Muscle of back (tissue), 13 donors: ENCODE measurements around the gene FGD4. TPM values are rescaled to one million over a fixed set of nuclear protein-coding genes. Genes with fewer than 3 reads are reported as not detected.

Experiments used
- DNase-seq, 3 donors: peaks; one replicate each; pipeline versions ENCODE4 v3.0.0 to v3.0.0-alpha.2; 2013
- long read RNA-seq, 9 donors: transcript quantifications; one replicate each; lab custom pipeline, GENCODE V29; 2026
- polyA plus RNA-seq, 10 donors: library from polyadenylated mRNA; unstranded; fragments of 120-200 nt; gene quantifications; one replicate each; pipeline ENCODE4 v1.2.1, GENCODE V29; 2013; ENCODE audit not compliant: insufficient read length in 10 of 10

FGD4 gene
- 10 to 100 TPM; 11.0 to 28.4 (median 21.3) TPM for polyA plus RNA-seq
- long read RNA-seq, donor 1, partial matches to known transcripts, result 0 of 2 reads
- long read RNA-seq, donor 1, other reads (novel, unspliced or antisense), result 0 of 2 reads
- long read RNA-seq, donor 2, full-length matches to known transcripts, result 1 of 1 reads
- long read RNA-seq, donor 2, partial matches to known transcripts, result 0 of 1 reads
- long read RNA-seq, donor 2, other reads (novel, unspliced or antisense), result 0 of 1 reads
- long read RNA-seq, donor 3, result 0 reads
- long read RNA-seq, donor 4, partial matches to known transcripts, result 0 of 1 reads
- long read RNA-seq, donor 4, other reads (novel, unspliced or antisense), result 0 of 1 reads
- long read RNA-seq, donor 5, partial matches to known transcripts, result 0 of 3 reads
- long read RNA-seq, donor 5, other reads (novel, unspliced or antisense), result 0 of 3 reads
- long read RNA-seq, donor 6, partial matches to known transcripts, result 0 of 4 reads
- long read RNA-seq, donor 6, other reads (novel, unspliced or antisense), result 0 of 4 reads
- long read RNA-seq, donor 7, full-length matches to known transcripts, result 3 of 3 reads
- long read RNA-seq, donor 7, partial matches to known transcripts, result 0 of 3 reads
- long read RNA-seq, donor 7, other reads (novel, unspliced or antisense), result 0 of 3 reads
- long read RNA-seq, donor 8, partial matches to known transcripts, result 0 of 3 reads
- long read RNA-seq, donor 8, other reads (novel, unspliced or antisense), result 0 of 3 reads
- long read RNA-seq, donor 9, result 0 reads

DNA sequence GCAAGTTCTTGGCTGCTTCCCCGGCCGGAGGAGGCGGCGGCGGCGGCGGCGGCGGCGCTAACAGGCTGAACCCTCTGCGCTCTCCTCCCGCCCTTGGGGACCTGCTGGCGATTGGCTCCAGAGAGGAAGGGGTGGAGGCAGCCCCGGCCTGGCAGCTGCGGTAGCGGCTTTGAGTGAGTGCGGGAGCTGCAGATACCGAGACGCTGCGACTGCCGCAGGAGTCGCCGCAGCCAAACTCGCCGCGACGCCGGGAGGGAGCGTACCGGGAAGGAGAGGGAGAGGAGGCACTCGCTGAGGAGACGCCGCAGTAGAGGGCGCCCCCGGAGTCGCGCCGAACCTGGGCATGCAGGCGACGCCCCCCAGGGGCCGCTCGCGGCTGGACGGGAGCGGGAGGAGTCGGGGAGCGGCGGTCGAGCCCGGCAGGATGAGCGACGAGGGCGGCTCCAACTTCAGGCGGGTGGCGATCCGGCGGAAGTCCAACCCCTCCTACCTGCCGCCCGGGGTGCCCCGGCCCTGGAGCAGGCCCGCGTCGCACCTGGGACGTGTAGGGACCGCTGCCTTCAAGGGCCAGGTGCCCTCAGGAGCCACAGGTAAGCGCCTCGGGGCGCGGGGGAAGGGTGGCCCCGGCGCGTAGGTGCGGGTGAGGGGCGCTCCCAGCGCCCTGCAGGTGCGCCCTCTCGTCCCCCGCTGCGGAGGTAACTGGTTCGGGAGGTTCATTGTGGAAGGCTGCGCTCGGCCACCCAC lies at the start of gene FGD4:
FGD4 (plus strand) TSS at position 189 of the 744 bp plus-strand sequence.
- peak; percentile 52 to 85 (median 62) for DNase-seq

DNA sequence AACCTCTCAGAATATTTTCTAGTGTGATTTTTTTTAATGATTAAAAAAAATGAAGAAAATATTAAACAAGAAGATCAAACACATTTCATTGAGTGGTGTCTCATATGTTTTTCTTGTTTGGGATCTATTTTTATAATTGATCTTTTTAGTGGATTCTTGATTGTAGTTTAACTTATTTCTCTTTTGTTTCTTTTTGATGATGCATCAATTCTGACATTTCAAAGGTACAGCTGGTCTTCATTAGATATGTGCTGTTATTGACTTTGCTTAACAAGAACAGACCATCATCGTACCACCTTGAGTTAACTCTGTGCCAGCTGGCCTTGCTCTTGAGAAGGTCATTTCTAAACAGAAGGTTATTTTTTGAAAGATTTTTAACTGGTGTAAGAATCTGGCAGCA lies 45.8 kb upstream of the FGD4 start:
- DNase-seq, result no peak

DNA sequence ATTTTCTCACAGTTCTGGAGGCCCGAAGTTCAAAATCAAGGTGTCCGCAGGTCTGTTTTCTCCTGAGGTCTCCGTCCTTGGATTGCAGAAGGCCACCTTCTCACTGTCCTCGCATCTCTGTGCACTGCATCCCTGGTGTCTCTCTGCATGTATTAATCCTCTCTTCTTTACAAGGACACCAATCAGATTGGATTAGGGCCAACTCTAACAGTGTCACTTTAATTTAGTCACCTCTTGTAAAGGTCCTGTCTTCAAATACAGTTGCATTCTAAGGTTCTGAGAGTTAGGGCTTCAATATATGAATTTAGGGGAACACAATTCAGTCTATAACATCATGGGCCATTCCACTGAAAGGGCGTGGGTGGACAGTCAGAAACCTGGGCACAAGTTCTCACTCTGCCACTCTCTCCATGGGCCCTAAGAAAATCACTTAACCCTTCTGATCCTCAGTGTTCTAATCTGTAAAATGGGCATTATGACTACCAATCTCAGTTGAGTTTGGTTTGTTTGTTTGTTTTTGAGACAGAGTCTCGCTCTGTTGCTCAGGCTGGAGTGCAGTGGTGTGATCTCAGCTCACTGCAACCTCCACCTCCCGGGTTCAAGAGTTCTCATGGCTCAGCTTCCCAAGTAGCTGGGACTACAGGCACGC lies 41.6 kb upstream of the FGD4 start:
- DNase-seq, result no peak

DNA sequence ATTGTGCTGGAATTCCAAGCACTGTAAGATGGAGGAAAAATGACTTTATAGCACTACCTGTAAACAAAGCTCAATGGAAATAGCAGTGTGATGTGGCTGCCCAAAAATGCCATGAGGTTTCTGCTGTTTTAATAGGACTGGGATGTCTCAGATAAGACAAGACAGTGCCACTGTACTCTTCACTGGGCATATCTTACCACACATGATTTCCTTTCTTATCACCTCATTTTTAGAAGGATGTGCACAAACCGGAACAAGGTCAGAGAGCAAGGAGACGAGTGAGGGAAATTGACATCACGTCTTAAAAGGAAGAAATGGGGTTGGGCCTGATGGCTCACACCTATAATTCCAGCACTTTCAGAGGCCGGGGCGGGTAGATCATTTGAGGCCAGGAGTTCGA lies 38.4 kb upstream of the FGD4 start:
- DNase-seq, result no peak

DNA sequence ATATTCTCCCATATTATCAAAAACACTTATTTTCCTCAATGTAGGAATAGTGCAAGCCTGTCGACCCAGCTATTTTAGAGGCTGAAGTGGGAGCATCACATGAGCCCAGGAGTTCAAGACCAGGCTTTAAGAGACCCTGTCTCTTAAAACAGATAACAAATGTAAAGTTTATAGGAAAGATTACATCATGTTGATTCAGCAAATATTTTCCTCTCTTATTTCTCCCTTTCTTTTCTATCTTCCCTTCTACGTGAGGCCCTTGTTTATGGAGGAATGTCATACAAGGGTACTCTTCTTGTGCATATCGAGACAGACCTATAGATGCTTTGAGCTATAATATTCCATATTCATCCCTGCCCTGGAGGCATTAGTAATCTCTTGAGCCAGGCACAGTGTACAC lies 36.5 kb upstream of the FGD4 start:
- DNase-seq, result no peak

DNA sequence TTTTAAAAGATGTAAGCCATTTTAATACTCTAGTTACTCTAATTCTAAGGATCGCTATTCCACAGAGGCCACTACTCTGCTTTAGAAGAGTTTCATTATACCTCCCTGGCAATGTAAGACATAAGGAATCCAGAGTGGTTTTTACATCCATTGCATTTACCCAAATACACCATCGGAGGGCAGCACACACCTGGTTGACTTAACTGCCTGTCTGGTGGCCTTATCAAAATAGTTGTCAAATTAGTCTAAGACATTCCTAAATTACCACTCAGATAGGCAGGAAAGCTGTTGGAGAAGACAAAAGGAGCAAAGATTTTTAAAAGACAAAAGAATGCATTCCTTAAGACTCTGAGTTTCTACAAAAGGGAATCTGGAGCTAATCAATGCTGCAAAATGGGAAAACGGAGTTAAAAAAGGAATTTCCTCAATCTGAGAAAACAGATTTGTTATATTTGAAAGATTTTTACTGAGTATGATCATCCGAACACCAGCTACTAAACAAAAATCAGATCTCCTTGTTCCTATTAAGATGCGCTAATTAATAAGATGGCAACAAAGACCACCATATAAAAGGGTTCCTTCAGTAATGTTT lies 33.8 kb upstream of the FGD4 start:
- DNase-seq, result peak; percentile 47 to 63 (median 59)

DNA sequence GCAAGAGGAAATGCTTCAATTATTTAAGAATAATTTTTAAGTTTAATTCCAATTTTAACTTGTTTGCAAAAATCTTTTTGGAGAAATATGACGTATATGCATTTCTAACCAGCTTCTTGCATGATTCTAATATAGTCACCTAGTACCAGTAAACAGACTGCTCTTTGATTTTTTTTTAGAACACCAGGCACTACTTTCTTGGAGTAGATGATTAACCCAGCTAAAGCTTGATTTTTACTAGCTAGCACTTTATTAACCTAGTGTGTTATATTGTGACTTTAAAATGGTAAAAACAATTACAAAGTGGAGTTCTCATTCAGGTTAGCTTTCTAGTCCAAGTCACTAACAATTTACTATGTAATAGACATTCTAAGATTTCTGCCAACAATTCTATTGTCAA lies 32.6 kb upstream of the FGD4 start:
- DNase-seq, result no peak

DNA sequence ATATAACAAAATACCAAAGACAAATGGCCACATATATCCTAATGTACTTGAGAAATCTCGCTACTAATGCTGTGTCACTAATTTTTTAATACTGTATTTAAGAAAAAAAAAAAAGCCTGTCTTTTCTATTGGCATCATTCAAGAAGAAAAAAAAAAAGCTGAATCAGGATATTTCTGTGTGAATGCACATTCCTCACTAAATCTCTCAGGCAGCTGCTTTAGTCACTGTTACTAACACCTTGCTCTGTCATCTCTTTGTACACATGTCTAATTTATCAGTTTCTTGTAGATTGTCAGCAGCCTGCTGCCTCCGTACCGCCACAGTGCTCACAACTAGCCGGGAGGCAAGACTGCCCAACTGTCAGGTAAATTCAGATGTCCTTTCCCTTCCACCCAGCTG lies 32.0 kb upstream of the FGD4 start:
- no peak for DNase-seq

DNA sequence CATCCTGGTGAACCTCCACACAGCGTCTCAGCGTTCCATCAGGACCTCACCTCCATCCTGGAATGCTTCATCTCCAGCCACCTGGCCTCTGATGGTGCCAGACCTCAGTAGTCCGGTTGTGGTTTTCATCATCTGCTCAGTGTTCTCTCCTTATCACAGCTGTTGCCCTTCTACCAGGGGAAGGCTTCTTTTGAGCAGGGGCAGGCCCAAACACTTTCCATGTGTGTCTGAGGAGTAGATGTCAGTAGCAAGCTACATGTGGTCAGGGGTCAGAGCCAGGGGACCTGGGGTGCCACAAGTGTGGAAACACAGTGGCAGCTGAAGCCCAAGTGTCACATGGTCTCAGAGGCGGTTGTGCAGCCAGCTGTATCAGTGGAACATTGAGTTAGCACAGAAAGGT lies 30.2 kb upstream of the FGD4 start:
- DNase-seq, result no peak

DNA sequence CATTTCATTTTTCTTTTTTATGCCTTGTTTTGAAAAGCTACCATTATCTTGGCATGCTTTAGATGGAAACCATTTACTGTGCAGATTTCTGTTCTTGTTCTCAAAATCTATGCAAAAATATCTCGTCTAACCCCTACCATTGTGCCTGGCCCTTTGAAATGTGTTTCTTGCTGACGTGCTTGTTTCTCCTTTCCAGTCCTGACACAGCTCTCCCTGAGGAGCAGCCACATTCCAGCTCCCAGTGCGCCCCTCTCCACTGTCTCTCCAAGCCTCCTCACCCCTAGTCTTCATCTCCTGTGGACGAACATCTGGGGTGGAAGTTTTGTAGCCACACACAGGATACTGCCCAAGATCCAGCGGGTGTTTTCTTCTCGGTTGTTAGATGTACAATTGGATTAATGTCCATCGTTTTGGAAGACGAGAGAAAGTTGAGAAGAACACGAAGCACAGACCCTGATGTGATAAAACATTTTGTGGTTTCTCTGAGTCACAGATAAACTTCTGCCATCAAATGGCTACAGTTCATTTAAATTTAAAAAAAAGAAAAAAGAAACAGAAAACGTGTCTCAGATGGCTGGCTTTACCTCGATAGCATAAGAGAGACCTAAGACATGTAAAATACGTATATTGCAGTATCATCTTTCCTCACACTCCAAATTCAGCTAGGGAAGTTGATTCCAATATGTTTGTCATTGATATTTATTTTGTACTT lies 21.9 kb upstream of the FGD4 start:
- no peak for DNase-seq

DNA sequence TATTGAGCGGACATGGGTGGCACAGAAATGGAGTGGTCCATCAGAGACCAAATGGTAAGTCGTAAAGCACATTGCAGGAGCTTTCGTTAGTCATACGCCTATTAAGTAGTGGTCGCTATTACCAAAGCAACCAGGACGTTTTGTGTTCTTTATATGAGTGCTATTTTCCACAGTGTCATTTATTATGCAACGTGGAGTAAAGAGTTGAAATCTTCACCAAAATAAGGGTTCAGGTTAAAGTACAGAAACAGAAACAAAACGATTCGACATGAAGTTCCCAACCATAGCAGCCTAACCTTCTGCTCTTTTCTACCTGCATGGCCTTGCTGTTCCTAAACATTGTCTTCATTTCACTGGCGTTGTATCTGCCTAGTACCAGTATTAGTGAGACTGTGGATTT lies 20.1 kb upstream of the FGD4 start:
- DNase-seq, result no peak

DNA sequence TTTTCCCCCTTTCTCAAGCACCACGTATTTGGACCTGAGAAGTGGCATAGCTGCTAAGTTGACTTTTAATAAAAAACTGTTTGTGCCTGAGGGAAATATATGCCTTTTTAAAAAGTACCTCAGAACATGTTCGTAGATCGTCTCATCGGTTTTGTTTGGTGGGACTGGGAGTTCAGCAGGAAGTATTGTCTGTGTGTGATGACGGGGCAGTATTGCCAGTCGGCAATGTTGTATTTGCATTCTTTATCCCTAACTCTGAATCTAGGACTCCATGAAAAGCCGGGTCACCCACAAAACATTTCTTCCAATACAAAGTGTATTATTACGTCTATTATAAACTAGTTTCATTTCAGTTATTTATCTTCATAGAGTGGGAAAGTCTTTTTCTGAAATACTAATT lies 19.7 kb upstream of the FGD4 start:
- DNase-seq, result no peak

DNA sequence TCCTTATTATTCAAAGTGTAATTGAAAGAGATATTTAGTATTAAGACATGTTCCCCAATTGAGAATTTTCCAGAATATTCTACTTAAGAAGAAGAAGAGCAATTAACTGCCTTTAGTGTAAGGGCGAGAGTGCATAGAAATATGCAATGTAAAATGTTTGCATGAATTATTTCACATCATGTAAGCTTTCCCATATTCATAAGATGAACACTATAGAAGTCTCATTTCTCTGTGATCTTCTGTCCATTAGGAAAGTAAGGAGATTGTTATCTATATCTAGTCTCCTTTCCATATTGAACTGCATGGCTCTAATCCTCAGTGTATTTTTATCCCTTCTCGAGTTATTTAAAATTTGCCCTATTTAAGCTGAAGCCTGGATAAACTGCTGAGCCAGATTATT lies 17.1 kb upstream of the FGD4 start:
- DNase-seq, result no peak

DNA sequence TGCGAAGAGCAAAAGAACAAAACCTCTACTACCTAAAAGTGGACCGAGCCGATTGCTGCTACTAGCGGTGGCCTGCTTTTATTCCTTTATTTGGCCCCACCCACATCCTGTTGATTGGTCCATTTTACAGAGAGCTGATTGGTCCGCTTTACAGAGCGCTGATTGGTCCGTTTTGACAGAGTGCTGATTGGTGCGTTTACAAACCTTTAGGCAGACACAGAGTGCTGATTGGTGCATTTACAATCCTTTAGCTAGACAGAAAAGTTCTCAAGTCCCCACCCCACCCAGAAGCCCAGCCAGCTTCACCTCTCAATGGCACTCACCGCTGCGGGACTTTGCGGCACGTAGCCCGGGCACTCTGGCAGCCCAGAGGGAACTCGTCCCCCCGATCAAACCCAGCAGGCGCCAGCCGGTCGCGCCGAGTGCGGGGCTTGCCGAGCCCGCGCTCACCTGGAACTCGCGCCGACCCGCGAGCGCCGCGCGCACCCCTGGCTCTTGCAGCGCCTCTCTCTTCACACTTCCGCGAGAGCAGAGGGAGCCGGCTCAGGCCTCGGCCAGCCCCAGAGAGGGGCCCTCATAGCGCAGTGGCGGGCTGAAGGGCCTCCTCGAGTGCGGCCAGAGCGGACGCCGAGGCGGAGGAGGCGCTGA lies 8.7 kb upstream of the FGD4 start:
- DNase-seq, result peak; percentile 3 to 50 (median 19)

DNA sequence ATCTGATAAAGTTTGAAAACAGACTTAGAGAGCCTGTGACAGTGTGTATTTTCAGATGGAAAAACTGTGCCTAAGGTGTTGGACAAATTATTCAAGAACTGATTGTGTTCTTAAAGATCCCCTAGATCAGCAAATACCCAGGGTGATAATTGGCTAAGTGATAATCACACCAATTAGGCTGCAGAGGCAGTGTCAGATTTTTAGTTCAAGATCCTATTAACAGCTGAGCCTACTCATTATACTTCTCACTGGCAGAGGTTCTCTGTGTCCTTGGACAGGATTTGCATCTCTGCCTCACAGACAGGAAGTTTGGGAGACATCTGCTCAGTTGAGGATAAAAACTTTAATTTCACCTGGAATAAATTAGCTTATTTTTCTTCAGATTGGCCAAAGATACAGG lies 4.3 kb upstream of the FGD4 start:
- no peak for DNase-seq

DNA sequence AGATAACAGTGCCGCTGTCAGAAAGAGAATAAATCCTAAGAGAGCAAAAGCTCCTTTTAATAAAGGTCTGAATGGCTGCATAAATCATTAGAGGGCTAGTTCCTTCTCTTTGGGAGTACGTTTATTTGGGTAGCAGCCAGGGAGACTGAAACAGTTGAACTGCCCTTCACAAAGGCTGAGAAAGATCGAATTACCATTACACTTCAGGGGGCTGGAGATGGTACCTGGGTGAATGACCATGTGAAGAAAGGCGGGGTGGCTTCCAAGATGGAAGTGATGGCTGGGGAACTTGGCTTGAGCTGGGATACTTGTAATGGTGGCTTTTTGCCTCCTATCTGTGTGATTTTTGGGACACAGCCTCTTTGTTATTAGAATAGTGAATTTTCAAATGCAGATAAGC lies 1.7 kb upstream of the FGD4 start:
- DNase-seq, result no peak

DNA sequence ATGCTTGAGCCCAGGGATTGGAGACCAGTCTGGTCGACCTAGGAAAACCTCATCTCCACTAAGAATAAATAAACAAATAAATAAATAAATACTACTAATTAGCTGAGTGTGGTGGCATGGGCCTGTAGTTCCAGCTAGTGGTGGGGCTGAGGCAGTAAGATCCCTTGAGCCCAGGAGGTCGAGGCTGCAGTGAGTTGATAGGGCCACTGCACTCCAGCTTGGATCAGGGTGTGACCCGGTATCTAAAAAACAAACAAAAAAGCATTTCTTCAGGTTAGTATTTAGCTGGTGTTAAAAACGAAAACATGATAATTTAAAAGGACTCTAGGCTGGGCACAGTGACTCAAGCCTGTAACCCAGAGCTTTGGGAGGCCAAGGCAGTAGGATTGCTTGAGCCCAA lies 1.2 kb upstream of the FGD4 start:
- no peak for DNase-seq

DNA sequence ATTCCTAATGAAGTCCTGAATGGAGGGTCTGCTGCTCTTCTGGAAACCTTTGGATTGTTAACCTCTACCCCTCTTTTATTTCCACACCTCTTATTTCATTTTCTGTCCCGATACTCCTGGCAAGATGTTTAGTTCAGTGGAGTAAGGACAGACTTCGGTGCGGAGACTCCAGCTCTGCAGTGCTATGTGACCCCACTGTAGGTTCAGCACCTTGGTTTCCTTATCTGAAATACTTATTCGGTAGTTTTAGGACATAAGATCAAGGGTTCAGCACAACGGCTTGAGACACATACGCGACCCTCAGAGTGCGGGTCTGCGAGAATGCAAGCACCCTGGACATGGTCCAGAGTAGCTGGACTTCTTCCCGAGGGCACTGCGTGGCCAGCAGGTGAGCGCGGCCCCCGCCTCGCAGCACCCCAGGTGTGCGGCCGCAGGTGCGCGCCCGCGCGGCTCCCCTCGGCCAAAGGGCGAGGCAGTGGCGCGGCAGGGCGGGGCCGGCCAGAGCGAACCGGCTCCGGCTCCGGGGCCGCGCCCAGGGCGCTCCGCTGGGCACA lies 465 bp upstream of the FGD4 start:
- peak in 1 of 3 donors; percentile 24 for DNase-seq

DNA sequence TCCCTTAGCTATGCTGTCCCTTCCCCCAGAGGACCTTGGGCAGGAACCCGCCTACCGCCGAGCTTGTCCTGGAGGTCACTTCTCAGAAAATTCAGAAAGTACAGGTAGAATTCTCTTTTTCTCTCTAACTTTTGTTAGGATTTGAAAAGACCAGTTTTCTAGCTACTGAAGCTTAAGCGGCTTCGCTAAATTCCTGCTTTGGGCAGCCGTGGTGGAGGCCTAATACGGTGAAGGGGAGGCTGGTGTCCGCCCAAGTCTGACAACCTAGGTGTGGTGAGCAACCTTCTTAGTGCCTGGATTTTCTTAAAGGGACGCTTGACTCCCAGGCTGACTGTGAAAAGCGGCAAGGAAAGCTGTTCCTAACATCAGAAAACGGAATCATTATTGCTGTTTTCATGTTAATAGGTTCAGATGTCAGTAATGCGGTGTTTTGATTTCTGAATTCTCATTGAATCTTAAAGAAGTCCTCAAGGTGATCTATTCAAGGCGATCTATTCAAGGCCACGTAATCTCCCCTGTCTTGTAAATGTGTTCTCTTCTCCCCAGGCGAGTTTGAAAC lies 835 bp downstream of the FGD4 start:
- DNase-seq, result no peak

DNA sequence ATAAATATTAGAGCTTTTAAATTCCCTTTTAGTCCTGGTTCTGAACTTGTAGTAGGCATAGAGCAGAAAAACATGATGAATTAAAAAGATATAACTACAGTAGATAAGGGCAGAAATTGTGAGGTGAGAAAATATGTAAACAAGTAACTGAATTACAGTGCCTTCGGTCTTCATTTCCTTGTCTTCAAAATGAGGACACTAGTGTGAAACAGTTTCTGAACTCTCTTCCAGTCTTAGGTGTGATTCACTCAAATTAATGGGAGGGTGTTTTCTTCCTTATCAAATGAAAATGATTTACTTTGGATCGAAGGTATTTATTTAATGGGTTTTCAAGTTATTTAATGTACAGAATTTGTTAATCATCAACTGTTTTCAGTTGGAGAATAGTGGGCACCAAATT lies 1.5 kb downstream of the FGD4 start:
- no peak for DNase-seq
